Tongue (tissue), 2 donors: ENCODE measurements around the gene HK2. TPM values are rescaled to one million over a fixed set of nuclear protein-coding genes. Genes with fewer than 3 reads are reported as not detected.
A peak's percentile ranks its signal among the peaks of the same experiment; 100 is the strongest.
"Not testable (repeated sequence)": the region's sequence is repeated elsewhere in the genome, so short reads cannot be mapped to it uniquely, and the experiment has no call there.

ENCODE experiments used
- DNase-seq: peaks from one replicate; pipeline ENCODE4 v3.0.0-alpha.2; 2015
- total RNA-seq: library from RNA; depleted of rRNA; stranded (reverse); fragments of >200 nt; gene quantifications from one replicate; pipeline ENCODE4 v1.2.3, GENCODE V29; 2014

Gene HK2
- total RNA-seq = 68.1 TPM

DNA sequence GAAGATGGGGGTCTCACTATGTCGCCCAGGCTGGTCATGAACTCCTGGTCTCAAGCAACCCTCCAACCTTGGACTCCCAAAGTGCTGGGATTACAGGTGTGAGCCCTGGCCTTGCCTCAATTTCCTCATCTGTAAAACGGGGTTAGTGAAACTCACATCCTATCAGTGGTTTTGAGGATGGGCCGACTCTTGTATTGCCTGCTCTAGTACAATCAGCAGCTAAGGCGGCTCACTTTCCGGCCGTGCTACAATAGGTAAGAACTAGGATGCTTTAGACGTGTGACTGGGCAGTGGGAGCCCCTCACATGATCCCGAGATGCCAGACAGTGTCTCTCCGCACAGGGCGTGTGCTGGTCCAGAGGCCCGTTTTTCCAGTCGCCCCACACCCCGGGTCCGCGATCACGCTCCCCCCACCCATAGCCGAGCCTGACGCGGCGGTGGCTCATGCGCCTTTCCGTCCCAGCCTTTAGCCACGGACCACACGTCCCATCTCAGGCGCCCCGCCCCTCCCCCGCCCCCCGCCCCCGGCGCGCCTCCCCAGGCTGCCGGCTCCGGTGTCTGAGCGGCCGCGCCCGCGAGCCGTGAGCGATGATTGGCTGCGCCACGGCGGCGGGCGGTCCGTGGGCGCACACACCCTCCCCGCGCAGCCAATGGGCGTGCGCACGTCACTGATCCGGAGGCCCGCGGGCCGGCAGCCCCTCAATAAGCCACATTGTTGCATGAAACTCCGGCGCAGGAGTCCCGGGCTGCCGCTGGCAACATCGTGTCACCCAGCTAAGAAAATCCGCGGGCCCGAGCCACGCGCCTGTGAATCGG lies at the start of gene HK2:
HK2 (plus strand) TSS at position 710 of the 816 bp plus-strand sequence. CDS start 454 bp downstream, outside the sequence.
- DNase-seq = peak; percentile 95

GRCh38 chr2:74789271-74789670 lies 44.7 kb upstream of the HK2 start:
- no peak for DNase-seq

DNA sequence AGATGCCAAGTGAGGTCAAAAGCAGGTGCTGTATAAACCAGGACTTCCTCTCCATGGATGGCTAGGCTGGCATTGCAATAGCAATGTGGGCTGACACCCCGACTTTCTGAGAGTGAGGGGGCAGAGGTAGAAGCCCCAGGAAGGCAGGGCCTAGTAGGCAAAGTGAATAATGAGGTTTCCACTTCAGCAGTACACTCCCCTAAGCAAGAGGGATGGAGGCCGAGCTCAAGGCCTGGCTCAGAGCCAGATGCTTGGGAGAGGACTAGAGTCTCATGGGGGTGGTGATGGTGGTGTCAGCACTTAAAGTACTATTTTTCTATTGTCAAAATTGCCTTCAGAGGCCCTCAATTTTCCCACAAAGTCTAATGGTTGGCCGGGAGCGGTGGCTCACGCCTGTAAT lies 41.6 kb upstream of the HK2 start:
- DNase-seq = no peak

DNA sequence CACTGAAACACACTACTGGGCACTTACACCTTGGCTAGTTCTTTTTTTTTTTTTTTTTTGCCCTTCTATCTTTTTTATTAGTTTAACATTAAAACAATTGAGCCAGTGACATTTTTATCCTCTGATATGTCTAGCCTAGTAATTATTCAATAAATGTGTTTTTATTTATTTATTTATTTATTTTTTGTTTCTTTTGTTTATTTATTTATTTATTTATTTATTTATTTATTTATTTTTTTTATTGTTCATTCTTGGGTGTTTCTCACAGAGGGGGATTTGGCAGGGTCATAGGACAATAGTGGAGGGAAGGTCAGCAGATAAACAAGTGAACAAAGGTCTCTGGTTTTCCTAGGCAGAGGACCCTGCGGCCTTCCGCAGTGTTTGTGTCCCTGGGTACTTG lies 39.0 kb upstream of the HK2 start:
- not testable (repeated sequence) for DNase-seq

DNA sequence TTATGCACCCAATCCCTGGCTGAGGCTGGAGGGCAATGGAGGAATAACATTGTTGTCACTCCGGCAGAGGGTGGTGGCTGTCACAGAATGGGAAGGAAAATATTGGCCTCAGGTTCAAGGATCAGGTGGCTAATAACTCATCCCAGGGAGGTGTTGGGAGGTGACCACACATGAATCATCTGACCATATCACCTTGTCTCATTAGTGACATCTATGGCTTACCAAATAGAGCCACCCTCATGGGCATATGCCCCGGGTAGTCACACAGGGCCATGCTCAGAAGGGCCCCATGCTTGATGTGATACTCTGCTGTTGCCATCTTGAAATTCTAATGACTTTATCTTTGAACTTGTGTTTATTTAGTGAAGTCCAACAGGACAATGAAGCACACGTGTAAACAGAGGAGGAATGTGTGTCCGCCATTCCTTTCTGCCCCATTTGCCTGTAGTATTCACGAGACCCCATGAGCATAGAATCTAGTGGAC lies 27.5 kb upstream of the HK2 start:
- no peak for DNase-seq

- no peak for DNase-seq
Observed at GRCh38 chr2:74806920-74807319, 27.0 kb upstream of the HK2 start.

GRCh38 chr2:74812787-74813590 lies 20.9 kb upstream of the HK2 start:
- DNase-seq = no peak

DNA sequence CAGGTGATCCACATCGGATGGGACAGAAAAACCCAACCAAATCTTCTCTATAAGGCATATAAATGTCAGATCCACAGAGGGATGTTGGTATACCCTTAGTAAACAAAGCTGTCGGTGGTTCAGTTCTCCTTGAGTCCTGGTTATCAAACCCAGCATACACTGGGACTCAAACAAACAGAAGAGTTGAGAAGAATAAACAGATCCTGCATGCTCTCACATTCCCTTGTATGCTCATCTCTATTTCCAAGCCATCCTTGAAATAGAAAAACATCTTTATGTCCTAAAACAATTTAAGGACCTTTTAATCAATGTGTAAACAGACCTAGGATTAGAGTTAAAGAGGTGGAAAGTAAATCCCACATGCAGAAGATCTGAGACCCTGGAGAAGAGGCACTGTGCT lies 19.8 kb upstream of the HK2 start:
- no peak for DNase-seq

DNA sequence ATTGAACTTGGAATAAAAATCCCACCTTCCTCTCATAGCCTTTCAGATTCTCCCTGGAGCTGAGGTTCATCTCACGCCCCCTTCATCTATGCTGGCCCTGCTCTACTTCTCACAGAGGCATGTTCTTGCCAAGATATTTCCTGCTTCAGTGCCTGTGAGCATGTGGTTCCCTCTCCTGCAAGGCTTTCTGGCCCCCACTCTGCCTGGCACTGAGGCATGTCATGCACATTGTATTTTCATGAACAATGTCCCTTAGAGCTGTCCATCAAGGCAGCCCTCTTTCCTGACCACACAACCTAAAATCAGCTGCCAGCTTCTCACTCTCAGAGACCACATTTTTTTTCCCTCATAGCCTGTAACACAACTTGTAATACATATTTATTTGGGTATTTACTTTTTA lies 18.0 kb upstream of the HK2 start:
- no peak for DNase-seq

DNA sequence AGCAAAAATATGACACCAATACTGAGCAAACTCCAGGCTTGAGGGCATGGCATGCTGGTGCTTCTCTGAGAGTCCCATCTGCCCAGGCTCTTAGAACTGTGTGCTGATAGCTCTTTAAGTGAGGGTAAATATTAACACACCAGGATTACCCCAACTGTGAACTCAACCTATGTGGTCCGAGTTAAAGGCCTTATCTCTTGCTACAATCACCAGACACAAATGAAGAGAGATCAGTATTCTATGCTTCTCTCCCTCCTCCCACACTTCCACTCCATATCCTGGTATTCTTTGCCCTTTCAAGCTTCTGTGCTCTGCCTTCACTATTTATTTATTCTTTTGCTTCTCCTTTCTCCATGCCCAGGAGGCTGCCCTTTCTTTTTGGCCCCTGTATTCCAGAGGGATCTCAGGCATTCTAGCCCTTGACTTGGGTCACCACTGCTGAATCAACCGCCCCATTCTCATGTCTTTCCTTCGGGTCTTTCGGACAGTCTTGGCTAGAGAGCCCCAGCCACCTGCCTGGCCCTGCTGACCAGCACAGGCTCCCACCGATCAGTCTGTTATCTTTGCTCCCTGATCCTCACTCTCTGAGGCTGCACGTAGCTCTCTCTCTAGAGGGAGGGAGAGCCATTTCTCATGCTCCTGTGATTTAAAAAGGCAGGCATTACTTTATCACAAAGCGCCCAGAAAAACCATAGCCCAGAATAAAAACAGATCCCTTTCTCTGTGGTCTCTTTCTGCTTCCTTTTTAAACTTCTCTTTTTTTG lies 17.2 kb upstream of the HK2 start:
- DNase-seq = no peak

- no peak for DNase-seq
Observed at GRCh38 chr2:74817304-74817675, 16.6 kb upstream of the HK2 start.

- no peak for DNase-seq
Observed at GRCh38 chr2:74819702-74820101, 14.2 kb upstream of the HK2 start.

DNA sequence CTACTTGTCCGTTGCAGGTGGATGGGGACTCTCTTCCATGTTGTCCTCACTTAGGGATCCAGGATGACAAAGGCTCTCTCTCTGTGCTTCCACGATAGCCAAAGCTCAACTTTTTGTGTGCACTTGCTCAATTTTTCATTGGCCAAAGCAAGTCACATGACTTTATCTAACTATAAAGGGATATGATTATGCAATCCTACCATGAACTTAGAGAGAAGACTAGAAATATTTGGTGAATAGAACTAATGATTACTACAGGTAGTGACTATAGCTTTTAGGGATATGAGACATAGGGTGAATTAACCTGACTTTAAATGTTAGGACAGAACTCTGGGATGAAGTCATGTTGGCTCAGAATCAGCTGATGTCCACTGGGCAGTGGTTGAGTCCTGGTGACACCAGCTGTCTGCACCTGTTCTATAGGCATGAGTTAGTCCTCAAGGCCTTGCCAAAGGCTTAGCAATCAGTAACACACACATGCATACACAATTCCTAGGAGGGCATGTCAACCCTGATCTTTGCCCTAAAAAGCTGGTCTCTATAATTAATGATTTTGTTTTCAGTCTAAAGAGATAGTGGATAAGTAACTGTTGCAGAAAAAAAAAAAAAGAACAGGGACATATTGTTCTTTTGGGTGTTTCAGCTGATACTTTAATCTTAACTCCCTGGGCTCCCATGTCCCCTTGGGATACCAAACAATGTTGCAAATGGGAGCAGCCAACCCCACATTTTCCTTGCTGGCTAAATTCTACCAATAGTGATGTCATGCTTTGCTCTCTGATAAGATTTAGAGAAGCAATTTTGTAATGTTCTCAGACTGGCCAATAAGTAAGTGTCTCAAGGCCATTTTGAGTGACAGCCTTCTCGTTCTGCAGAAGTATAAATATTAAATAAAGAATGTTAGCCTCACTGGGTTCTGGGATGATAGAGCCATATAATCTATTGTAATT lies 12.5 kb upstream of the HK2 start:
- DNase-seq = peak; percentile 59

GRCh38 chr2:74822771-74823566 lies 11.0 kb upstream of the HK2 start:
- DNase-seq = peak; percentile 19

GRCh38 chr2:74824679-74825078 lies 9.2 kb upstream of the HK2 start:
- DNase-seq = no peak

DNA sequence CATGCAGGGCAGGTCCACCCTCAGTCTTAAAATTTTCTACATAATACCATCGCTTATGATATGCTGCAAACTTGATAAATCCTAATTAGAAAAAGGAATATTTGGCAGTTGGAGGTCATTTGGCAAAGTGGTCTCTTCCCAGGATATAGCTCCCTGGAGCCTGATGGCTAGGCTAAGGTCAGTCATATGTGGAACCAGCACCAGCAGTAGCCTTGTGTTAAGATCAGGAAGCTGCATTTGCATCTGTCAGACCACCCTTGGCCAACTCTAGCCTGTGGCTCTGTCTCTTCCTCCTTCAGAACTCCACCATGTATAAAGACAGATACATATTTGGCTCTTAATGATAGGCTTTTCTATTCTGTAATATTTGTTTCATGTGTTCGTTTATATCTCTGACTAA lies 5.4 kb upstream of the HK2 start:
- DNase-seq = no peak

GRCh38 chr2:74831693-74832530 lies 2.0 kb upstream of the HK2 start:
- DNase-seq = no peak

GRCh38 chr2:74834234-74834791 lies 386 bp downstream of the HK2 start:
- DNase-seq = peak; percentile 37
